GM12864 (cell line): ENCODE results near the gene FMN2.

Source experiments
- DNase-seq: peaks from one replicate; pipeline ENCODE4 v3.0.0-alpha.2; 2011; ENCODE audit warnings: low read depth
- H3K4me3 ChIP-seq: 2 replicates; pipeline ENCODE4 v1.5.1; 2011; ENCODE audit warnings: mild to moderate bottlenecking, low read depth, low read length, control low read depth
- TF ChIP-seq, protein P1 (sequence below): IDR thresholded peaks from 2 replicates; pipeline ENCODE4 v1.5.1; 2011; ENCODE audit warnings: low read depth, mild to moderate bottlenecking, moderate library complexity, low read length, control low read depth, inconsistent platforms; ENCODE audit errors: missing control alignments

The FMN2 gene

DNA sequence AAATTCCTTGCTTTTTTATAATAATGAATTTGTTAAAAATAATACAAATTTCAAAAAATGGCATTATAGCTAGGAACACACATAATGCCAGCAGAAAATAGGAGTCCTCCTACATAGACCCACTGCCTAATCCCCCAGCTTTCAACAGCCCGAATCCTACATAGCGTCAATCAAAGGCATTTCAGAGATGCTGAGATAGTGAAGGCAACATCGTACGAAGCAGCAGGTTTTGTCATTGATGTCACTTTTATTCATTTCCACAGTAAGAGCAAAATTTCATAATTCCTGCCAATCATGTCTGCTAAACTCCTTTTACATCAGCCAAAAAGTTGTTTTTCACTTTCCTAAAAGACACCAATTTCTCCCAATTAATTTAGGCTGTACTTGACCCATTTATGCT lies 426.2 kb downstream of the FMN2 start:
- DNase-seq = no peak
- H3K4me3 ChIP-seq = no peak overlapping the region
- TF ChIP-seq, protein P1, sequence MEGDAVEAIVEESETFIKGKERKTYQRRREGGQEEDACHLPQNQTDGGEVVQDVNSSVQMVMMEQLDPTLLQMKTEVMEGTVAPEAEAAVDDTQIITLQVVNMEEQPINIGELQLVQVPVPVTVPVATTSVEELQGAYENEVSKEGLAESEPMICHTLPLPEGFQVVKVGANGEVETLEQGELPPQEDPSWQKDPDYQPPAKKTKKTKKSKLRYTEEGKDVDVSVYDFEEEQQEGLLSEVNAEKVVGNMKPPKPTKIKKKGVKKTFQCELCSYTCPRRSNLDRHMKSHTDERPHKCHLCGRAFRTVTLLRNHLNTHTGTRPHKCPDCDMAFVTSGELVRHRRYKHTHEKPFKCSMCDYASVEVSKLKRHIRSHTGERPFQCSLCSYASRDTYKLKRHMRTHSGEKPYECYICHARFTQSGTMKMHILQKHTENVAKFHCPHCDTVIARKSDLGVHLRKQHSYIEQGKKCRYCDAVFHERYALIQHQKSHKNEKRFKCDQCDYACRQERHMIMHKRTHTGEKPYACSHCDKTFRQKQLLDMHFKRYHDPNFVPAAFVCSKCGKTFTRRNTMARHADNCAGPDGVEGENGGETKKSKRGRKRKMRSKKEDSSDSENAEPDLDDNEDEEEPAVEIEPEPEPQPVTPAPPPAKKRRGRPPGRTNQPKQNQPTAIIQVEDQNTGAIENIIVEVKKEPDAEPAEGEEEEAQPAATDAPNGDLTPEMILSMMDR = no peak

DNA sequence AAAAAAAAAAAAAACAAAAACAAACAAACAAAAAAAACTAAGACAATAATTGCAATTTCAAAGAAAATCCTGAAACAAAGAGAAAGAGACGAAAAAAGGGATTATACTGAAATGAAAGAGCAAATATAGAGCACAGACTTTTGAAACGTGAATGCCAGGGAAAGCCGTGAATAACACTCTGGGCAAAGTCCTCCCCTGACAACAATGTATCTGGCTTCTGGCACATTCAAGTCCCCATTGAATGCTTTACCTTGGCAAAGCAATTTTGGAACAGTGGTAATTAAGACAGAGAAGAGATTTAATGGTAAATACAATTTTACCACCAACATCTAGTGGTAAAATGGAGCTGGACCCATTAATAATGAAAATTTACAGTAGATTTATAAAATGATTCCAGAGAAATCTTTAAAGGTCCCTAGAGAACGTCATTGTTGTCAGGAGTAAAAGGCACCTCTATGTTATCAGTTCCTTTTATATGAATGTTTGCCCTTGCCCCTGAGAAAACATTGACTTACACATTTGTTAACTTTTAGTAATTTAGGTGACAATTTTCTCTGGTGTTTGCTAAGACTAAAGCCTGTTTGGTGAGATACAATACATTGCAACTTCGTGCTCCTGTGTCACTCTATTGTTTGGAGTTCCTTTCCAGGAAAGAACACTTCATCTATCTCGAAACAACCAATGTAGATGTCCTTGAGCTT lies 430.6 kb downstream of the FMN2 start:
- no peak overlapping the region for H3K4me3 ChIP-seq
- TF ChIP-seq, protein P1 = no peak
- no peak for DNase-seq

DNA sequence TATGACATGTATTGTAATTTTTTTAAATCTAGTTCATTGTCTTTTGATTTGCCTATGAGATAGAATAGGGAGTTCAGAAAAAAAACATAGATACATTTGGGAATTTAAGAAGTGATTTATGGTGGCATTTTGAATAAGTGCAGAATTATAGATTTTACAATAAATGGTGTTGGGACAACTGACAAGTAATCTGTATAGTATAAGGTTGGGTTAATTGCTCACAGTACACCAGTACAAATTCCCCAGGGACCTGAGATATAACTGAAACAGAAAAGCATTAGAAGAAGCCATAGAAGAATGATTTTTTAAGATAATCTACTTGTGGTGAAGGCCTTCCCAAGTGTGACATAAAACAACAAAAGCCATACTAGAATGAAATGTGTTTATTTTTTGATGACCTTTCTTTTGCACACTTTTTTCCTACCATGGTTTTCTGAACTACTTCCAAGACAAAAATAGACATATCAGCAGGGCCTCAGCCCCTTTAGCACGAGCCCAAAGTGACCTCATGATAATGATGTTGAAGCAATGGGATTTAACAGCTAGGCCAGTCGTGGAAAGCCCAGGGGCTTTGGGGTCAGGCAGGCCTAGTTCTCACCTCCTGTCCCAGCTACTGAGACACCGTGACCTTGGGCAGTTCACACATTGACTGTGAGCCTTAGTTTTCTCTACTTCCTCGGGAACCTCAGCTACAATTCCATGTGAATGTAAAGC lies 432.8 kb downstream of the FMN2 start:
- TF ChIP-seq, protein P1 = no peak
- no peak for DNase-seq
- H3K4me3 ChIP-seq = no peak overlapping the region
